ENCODE results near the gene MTR.

- TF ChIP-seq CTCF (conservative IDR thresholded peaks at IDR 0.05 in 1 of 2, IDR thresholded peaks at IDR 0.05 in 1 of 2; ENCODE audit: extremely low read depth in 1 of 2, insufficient read depth in 1 of 2, low read depth in 1 of 2, low read length in 2 of 2) (no peak), EZH2 (IDR thresholded peaks at IDR 0.05; ENCODE audit: borderline replicate concordance, low read length) (no peak)
These were observed 95.3 kb downstream of the MTR start for GRCh38 chr1:236890152-236891056.

Data from mammary epithelial cell (primary cell).